GM21576 (cell line): ENCODE measurements around the gene PDE4D.

Experiments used
- ATAC-seq: cut with Tn5 transposase; IDR thresholded peaks from one replicate; pipeline ENCODE4 v1.9.1; 2021; ENCODE audit warnings: mild to moderate bottlenecking, moderate library complexity; ENCODE audit not compliant: unreplicated experiment

The PDE4D gene

GRCh38 chr5:59893429-59894227 is at the start of gene PDE4D:
PDE4D (minus strand) TSS chr5:59893726.
- no peak for ATAC-seq

DNA sequence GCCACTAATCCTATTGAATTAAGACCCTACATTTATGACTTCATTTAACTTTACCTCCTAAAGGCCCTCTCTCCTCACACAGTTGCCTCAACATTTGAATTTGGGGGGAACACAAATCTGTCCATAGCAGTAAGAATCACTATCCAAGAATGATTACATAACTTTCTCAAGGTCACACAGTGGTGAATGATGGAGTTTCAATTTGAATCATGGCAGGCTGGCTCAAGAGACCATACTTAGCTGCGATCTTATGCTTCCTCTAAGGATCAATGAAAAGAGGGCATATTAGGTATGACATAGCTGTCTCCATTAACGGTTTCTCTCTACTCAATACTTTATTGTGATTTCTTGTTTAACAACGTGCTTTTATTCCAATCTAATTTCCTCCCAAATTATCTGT is 44.1 kb upstream of the PDE4D start:
- no peak for ATAC-seq

DNA sequence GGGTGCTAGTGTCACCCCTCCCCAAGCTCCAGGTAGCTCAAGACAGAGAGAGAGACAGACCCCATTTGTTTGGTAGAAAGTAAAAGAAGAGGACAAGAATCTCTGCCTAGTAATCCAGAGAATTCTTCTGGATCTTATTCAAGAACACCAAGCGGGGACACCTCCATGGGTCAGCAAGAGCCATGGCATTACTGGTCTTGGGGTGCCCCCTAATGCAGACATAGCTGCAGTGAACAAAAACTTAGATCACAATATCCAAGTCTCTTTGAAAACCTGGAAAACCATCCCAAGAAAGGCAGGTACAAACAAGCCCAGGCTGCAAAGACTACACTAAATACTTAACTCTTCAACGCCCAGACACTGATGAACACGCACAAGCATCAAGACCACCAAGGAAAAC is 29.9 kb upstream of the PDE4D start:
- no peak for ATAC-seq

- no peak for ATAC-seq
Measured at GRCh38 chr5:59922220-59922619, 28.7 kb upstream of the PDE4D start.

DNA sequence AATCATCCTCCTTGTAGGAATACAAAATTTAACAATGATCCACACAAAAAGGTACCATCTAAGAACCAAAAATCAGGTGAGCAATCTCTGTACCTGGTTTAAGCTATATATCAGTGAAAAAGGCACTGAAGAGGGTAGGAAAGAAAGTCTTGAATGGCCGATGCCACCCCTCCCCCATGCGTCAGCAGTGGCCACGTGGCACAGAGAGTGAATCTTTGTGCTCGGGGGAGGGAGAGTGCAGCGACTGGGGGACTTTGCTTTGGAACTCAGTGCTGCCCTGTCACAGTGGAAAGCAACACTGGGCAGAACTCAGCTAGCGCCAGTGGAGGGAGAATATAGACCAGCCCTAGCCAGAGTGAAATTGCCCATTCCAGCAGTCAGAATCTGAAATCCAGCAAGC is 28.3 kb upstream of the PDE4D start:
- ATAC-seq: no peak

- ATAC-seq: no peak
Measured at GRCh38 chr5:59919484-59919883, 26.0 kb upstream of the PDE4D start.

DNA sequence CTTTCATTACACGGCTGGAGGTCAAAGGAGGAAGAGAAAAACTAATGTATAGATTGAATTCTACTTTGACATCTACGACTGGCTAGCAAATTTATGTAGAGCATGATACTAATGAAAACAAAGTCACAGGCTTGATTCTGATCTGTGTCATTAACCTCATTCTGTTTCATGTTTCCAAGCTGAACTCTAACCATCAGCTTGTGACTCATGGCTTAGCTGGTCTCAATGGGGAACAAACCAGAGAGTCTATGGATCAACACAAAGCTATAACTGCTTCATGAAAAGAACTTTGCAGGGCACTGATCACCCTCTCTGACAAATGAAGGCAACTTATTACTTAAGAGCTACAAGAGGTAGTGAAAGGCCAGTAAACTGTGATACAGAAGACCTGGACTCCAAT is 23.6 kb upstream of the PDE4D start:
- no peak for ATAC-seq

DNA sequence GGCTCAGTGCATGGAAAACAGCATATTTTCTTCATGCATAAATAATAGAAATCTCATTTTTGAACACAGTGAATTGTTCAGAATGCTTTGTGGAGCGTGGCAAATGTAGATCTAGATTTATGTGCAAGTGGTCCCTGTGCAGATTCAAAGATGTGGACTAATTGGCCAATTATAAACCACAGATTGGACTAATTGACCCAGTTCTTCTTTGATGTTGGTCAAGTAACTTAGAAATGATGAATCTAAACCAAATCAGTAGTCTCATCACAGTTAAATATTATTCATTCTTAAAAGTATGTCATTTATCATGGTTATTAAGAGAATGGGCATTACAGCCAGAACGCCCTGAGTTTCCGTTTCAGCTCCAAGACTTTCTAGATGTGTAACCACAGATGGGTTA is 11.7 kb upstream of the PDE4D start:
- ATAC-seq: no peak

DNA sequence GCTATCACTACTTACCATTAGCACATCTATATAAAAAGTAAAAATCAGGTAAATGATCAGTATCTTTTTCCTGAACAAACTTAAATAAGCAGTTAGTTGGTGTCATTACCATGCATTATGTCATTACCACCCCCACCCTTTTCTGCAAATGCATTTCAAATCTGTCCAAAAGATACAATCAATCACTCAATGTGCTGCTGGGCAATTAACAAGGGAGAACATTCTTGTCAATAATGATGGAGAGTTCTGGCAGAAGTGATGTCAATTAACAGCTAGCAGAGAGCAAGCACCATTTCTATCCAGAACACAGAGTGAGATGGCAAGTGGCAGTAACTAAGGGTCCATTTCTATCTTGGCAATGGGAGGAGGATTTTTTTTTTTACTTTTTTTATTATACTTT is 3.5 kb upstream of the PDE4D start:
- no peak for ATAC-seq

- ATAC-seq: no peak
Measured at GRCh38 chr5:59891962-59892643, 1.4 kb downstream of the PDE4D start.

GRCh38 chr5:59887274-59887673 is 6.3 kb downstream of the PDE4D start:
- ATAC-seq: no peak

DNA sequence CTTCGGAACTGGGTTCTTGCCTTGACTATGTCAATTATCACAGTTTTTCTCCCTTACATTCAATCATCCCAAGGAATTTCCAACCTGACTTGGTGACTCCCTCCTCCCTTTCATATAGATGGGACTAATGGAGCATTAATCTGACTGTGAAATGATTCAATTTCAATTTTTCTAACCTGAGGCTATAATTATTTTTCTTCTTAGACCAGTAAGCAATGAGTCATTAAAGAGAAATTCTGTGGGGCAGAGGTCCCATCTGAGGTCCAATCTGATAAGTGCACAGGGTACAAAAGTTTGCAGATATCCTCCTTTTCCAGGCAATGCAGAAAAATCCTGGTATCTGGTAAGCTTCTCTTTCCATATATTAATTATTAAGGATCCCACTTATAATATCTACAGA is 18.9 kb downstream of the PDE4D start:
- ATAC-seq: no peak

DNA sequence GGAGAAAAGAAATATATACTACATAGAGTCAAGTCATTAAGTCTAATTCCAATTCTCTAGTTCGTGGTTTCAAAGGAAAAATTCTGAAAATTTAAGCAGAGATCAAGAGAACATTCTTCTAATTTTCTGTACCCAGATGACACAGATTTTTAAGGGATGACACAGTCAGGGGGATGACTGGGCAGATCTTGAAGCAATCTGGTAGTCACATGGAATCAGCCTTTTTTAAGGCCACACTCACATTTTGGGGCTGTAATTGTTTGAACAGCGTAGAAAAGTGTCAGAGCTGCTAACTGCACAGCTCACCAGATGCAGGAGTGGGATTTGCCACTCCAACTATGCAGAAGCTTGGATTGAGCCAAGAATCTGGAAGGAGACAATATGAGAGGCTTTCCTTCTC is 20.4 kb downstream of the PDE4D start:
- ATAC-seq: no peak

DNA sequence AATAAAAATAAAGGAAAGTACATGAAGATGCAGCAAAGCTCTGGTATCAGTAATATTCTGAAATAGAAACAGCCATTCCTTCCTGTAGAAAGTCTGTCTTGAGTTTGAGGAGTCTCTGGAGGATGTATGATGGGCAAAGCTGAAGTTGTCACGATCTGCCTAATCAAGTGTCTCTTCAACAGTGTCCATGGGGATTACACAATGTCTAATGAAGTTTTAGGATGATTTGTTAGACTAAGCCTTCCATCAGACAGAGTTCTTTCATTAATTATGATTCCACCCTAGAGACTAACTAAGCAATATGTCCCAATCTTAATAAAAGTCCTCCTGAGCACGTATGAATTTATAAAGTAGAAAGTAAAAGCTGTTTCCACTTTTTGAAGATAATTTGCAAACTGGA is 26.9 kb downstream of the PDE4D start:
- ATAC-seq: no peak

GRCh38 chr5:59864718-59865117 is 28.8 kb downstream of the PDE4D start:
- ATAC-seq: no peak

- no peak for ATAC-seq
Measured at GRCh38 chr5:59863777-59864176, 29.7 kb downstream of the PDE4D start.

GRCh38 chr5:59856358-59856757 is 37.2 kb downstream of the PDE4D start:
- ATAC-seq: no peak

GRCh38 chr5:59850766-59851165 is 42.8 kb downstream of the PDE4D start:
- no peak for ATAC-seq

DNA sequence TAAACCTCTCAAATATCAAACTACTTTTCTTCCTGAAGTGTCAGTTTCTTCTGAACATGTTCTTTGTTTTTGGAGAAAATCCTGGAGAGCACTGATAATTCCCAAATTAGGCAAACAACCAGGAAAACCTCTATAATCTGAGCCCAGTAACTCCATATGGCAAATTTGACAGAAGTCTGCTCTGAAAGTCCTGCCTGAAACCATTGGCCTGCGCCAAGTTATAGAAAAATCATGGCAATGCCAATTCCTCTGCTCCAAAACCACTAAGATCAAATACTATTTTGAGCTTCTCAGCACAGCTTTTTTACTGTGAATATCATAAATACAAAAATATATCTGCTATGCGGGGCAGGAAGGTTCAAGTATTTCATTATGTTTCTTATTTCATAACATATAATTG is 45.9 kb downstream of the PDE4D start:
- ATAC-seq: no peak

GRCh38 chr5:59845730-59846129 is 47.8 kb downstream of the PDE4D start:
- ATAC-seq: no peak

GRCh38 chr5:59843511-59844213 is 49.9 kb downstream of the PDE4D start:
- no peak for ATAC-seq

GRCh38 chr5:59842999-59843398 is 50.5 kb downstream of the PDE4D start:
- no peak for ATAC-seq
